ENCODE results near the gene CYP27C1.
"Not testable (repeated sequence)": the region's sequence is repeated elsewhere in the genome, so short reads cannot be mapped to it uniquely, and the experiment has no call there.

The CYP27C1 gene

GRCh38 chr2:127170452-127171197 is 49.5 kb downstream of the CYP27C1 start:
- no peak for DNase-seq (ENCODE audit: low read depth)

DNA sequence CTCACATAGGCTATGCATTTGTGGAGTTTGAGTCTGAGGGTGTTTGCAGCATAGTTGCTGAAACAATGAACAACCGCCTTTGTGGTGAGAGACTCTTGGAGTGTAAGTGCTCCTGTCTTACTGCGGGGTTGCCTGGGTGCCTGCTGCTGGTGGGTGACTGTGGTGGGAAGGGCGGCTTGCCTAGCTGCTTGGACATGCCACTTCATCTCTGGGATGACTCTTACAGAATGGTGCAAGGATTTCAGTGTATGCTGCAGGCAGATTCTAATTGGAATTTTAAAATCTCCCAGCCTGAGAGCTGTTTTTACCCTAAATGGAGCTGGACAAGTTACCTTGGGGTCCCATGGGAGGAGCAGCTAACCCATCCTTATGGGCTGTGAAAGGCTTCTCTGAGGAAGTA is 50.1 kb downstream of the CYP27C1 start:
- no peak for DNase-seq (ENCODE audit: low read depth)

GRCh38 chr2:127169066-127169660 is 50.9 kb downstream of the CYP27C1 start:
- no peak for DNase-seq (ENCODE audit: low read depth)

GRCh38 chr2:127166231-127166860 is 53.8 kb downstream of the CYP27C1 start:
- DNase-seq (ENCODE audit: low read depth), result no peak

DNA sequence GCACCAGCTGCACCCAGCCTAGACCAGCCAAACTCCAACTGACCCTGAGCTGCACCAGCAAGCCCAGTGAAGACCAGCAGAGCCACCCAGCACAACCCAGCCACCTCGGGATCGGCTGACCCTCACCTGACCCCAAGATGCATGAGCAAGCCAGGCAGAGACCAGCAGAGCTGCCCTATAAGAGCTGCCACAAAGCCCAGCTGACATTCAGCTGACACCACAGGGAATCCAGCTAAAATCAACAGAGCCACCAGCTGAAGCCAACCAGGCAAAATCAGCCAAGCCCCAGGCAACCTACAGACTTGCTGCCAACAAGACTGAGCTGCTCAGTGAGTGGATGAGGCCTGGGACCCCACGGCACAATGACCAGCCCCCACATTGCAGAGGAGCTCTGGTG is 54.6 kb downstream of the CYP27C1 start:
- no peak for DNase-seq (ENCODE audit: low read depth)

DNA sequence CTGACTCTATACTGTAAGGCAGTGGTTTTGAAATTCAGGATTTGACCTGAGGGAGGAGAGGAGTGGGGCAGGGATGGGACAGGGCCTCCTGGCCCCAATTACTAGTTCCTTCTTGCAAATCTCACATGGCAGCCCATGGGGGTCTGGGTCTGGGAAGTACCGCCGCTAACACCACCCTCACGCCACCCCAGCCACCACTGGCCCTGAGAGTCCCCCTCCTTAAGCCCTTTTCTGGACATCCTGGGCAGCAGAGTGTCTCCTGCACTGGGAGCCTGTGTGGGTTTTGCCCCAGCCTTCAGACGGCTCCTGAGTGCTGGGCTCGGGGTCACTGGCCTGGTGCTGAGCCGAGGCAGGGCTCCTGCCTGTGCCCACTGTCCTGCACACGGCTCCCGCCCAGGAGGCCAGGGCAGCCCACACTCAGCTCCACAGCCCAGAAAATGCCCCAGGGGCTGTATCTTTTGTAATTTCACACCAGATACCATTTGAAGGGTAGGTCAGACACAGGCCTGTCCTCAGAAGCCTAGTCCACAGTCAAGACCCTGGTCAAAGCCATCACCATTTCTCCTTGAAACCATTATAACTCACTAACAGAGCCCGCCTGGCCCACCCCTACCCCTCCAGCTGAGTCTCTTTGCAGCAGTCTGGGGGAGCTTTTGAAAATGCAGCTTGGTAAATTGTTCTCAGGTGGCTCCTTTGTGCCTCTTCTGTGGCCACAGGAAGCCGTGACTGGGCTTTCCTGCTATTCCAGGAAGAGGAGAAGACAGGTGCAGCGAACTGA is 55.1 kb downstream of the CYP27C1 start:
- DNase-seq (ENCODE audit: low read depth), result no peak

DNA sequence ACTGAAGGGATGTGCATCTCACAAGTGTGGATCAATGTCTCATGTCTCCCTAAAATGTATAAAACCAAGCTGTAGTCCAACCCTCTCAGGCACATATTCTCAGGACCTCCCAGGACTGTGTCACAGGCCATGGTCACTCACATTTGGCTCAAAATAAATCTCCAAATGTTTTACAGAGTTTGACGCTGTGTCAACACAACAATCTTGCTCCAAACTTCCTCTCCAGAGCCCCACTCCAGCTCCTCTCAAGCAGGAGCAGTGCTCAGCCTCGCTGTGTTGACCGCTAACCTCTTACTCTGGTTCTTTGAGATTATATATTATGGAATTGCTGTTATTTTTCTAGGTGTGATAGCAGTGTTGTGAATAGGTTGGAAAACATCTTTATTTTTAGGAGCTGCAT is 56.2 kb downstream of the CYP27C1 start:
- no peak for DNase-seq (ENCODE audit: low read depth)

DNA sequence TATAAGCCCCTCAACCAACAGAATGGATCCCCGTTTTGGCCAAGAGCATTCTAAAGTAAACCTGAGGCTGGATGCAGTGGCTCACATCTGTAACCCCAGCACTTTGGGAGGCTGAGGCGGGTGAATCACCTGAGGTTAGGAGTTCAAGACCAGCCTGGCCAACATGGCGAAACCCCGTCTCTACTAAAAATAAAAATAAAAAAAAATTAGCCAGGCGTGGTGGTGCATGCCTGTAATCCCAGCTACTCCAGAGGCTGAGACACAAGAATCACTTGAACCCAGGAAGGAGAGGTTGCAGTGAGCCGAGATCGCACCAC is 57.1 kb downstream of the CYP27C1 start:
- not testable (repeated sequence) for DNase-seq (ENCODE audit: low read depth)

- no peak for DNase-seq (ENCODE audit: low read depth)
Measured at GRCh38 chr2:127162261-127163089, 57.6 kb downstream of the CYP27C1 start.

DNA sequence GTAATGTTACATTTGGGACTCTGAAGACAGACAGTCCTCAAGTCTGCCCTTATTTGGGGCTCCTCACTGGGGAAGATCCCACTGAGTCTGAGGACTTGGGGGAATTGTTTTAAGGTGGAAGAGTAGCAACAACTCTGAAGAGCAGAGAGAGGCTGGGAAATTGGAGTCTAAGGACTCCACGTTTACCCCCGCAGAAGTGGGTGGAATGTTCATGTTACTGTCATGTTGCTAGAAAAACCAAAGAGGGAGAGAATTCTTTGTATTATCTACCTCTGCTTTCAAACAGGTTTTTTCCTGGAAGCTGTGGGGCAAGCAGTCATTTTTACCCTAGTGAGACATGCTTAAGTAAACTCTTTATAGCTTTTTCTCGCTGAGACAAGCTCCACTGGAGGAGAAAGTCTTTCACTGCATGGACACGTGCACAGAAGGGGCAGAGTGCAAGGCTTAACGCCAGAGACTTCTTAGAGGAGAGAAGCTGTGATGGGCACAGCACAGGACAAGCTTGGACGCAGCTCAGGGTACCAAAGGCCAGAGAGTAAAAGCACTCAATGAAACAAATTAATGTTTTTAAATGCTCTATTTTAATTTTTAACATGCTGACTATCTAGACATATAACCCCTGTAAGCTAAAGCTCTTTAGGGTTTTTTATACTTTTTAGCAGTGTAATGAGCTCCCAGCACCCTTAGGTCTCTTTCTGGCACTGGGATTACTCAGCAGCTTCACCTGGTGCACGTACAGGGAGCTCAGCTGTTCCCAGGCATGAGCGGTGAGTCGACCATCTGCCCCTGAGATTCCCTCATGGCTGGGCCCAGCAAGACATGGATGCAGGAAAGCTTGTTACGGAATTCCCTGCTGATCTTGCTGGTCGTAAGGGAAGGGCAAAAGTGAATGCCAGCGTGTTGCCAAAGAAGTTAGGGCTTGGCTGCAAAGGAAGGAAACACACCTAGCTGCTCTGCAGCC is 58.6 kb downstream of the CYP27C1 start:
- DNase-seq (ENCODE audit: low read depth), result no peak

DNA sequence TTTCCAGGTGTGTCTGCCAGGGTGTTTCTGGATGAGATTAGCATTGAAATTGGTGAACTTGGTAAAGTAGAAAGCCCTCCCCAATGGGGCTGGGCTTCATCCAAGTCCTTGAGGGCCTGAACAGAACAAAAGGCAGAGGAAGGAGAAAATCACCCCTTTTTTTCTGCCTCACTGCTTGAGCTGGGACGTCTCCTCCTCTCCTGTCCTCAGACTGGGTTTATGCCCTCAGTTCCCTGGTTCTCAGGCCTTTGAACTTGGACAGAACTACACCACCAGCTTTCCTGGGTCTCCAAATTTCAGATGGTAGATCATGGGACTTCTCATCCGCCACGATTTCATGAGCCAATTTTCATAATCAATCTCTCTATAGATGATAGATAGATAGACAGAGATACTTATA is 59.4 kb downstream of the CYP27C1 start:
- DNase-seq (ENCODE audit: low read depth), result no peak

DNA sequence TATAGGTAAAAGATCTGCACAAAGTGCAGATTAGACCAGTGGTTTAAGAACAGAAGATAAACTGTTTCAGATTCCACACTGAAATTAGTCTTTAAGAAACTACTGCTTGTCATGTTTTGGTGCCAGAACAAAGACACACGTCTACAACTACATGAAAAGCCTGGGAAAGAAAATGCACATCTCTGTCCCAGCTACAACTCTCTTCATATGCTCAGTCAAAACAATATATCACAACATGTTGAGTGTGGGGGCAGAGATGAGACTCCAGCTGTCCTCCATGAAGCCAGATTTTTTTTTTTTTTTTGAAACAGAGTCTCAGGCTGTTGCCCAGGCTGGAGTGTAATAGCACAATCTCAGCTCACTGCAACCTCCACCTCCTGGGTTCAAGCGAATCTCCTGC is 60.6 kb downstream of the CYP27C1 start:
- DNase-seq (ENCODE audit: low read depth), result no peak

GRCh38 chr2:127158614-127159290 is 61.3 kb downstream of the CYP27C1 start:
- DNase-seq (ENCODE audit: low read depth), result no peak

- no peak for DNase-seq (ENCODE audit: low read depth)
Measured at GRCh38 chr2:127157651-127158485, 62.2 kb downstream of the CYP27C1 start.

DNA sequence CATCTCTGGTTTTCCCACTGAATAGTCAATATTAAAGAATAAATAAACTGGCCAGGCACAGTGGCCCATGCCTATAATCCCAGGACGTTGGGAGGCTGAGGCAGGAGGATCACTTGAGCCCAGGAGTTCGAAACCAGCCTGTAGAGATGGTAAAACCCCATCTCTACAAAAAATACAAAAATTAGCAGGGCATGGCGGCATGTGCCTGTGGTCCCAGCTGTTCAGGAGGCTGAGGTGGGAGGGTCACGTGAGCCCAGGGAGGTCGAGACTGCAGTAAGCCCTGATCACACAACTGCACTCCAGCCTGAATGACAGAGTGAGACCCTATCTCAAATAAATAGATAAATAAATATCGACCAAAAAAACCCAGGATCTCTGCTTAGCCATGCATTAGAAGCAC is 63.0 kb downstream of the CYP27C1 start:
- DNase-seq (ENCODE audit: low read depth), result no peak

DNA sequence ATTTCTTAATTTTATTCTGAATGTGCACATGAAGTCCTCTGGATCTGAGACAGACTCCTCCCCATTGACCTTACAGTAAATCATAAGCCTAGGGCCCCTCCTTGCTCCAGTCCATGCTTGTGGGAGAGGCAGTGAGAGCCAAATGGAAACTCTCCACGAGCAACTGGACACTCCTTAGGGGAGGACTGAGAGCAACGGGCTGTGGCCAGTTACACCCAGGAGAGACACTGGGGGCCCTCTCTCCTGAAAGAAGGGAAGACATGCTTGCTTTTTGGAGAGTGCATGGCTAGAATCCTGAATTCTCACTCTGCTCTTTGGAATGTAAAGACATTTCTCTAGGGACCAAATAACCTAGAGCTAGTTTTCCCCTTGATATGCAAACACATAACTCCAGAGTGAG is 64.2 kb downstream of the CYP27C1 start:
- DNase-seq (ENCODE audit: low read depth), result no peak

DNA sequence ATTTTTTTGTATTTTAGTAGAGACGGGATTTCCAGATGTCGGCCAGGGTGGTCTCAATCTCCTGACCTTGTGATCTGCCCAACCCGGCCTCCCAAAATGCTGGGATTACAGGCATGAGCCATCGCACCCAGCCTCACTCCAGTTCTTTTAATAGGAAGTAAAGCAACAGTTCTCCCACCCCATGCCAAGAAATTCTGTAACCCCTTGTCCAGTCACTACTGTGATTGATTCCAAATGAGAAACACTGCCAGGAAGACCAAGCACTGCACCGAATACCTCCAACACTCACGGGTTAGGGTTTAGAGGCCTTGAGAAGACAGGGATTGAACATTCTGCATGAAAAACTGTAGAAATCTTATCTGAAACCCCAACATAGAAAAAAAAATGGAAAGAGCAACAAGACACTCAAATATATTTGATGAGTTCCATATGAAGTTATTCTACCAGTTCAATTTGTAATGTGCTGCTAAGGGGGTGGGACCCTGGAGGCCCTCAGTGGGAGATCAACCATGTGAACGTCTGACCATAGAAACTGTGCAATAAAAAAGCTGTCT is 65.0 kb downstream of the CYP27C1 start:
- DNase-seq (ENCODE audit: low read depth), result no peak

GRCh38 chr2:127154396-127154795 is 65.7 kb downstream of the CYP27C1 start:
- no peak for DNase-seq (ENCODE audit: low read depth)

DNA sequence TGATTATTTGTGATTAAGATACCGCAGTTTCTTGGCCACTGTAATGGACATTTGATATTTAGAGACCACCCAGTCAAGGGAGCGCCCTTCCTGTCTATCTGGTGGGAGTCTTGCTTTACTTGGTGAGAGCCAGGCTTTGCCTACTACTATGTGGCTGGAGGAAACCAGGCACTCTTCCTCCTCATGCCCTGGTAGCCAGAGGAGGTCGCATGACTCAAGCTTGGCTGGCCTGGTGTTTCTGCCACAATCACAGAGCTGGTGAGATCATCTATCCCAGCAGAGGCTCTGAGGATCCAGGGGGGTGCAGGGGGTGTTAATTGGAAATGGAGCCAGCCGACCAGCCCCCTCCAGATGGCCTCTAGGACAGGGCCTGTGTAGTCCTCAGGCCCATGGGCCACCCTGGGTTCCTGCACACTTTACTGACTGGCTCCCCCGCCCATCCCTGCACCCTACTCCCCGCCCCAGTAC is 66.4 kb downstream of the CYP27C1 start:
- no peak for DNase-seq (ENCODE audit: low read depth)
